WI38 (cell line): ENCODE results near the gene UXS1.

Source experiments
- H3K4me3 ChIP-seq: 2 replicates; pipeline ENCODE4 v1.5.1; 2011; ENCODE audit warnings: low read depth, mild to moderate bottlenecking, control low read depth, low read length
- CTCF ChIP-seq: IDR thresholded peaks from 2 replicates; pipeline ENCODE4 v1.5.1; 2012; ENCODE audit warnings: low read depth, mild to moderate bottlenecking, control low read depth, low read length

Gene UXS1

GRCh38 chr2:106147665-106148064 lies 46.4 kb downstream of the UXS1 start:
- no peak for TF ChIP-seq CTCF
- no peak overlapping the region for H3K4me3 ChIP-seq

GRCh38 chr2:106147159-106147558 lies 46.9 kb downstream of the UXS1 start:
- H3K4me3 ChIP-seq, result peak overlapping the region; percentile 29; the same call in 1 of the 2 replicates
- no peak for TF ChIP-seq CTCF

- no peak overlapping the region for H3K4me3 ChIP-seq
Measured at GRCh38 chr2:106144621-106145331, 49.3 kb downstream of the UXS1 start.

GRCh38 chr2:106143495-106144215 lies 50.4 kb downstream of the UXS1 start:
- H3K4me3 ChIP-seq, result no peak overlapping the region
- no peak for TF ChIP-seq CTCF

More at GRCh38 chr2:106144621-106145331, 49.3 kb downstream of the UXS1 start:
- TF ChIP-seq CTCF, result no peak

GRCh38 chr2:106142683-106143082 lies 51.4 kb downstream of the UXS1 start:
- no peak overlapping the region for H3K4me3 ChIP-seq
- no peak for TF ChIP-seq CTCF

GRCh38 chr2:106140913-106141312 lies 53.2 kb downstream of the UXS1 start:
- H3K4me3 ChIP-seq, result no peak overlapping the region
- TF ChIP-seq CTCF, result no peak

GRCh38 chr2:106140113-106140512 lies 54.0 kb downstream of the UXS1 start:
- no peak overlapping the region for H3K4me3 ChIP-seq
- TF ChIP-seq CTCF, result no peak
